SKM-1 treated with dmso at 0.1 percent for 144 hours (cell line): ENCODE measurements around the gene TRIP12.
A peak's percentile ranks its signal among the peaks of the same experiment; 100 is the strongest.
"Not testable (repeated sequence)": the region's sequence is repeated elsewhere in the genome, so short reads cannot be mapped to it uniquely, and the experiment has no call there.

Source experiments
- DNase-seq: peaks from one replicate; lab custom pipeline; 2025; ENCODE audit not compliant: unreplicated experiment; lab: John Stamatoyannopoulos, UW

TRIP12 gene

GRCh38 chr2:229725716-229726574, 195.9 kb downstream of the TRIP12 start:
- no peak for DNase-seq

- DNase-seq, result not testable (repeated sequence)
Measured at GRCh38 chr2:229723192-229723591, 198.6 kb downstream of the TRIP12 start.

- no peak for DNase-seq
Measured at GRCh38 chr2:229719926-229720647, 201.7 kb downstream of the TRIP12 start.

GRCh38 chr2:229718057-229718456, 203.8 kb downstream of the TRIP12 start:
- no peak for DNase-seq

- peak; percentile 46 for DNase-seq
Measured at GRCh38 chr2:229715895-229716507, 205.8 kb downstream of the TRIP12 start.

GRCh38 chr2:229714736-229715541, 206.9 kb downstream of the TRIP12 start:
- DNase-seq, result peak; percentile 18

GRCh38 chr2:229714080-229714735, 207.6 kb downstream of the TRIP12 start, which contains the start of gene DNER:
Gene DNER, minus strand, starts transcription at chr2:229714555. Its CDS starts 132 bp downstream, at chr2:229714423.
- DNase-seq, result no peak
